ENCODE data around the gene JCAD. TPM values are rescaled to one million over a fixed set of nuclear protein-coding genes. Genes with fewer than 3 reads are reported as not detected.

Gene JCAD
- total RNA-seq, 1 donor from 2014 or later, result 26.1 TPM

- no peak for DNase-seq
Measured at GRCh38 chr10:30046476-30046875, 12.9 kb downstream of the JCAD start.

GRCh38 chr10:30045961-30046360 lies 13.4 kb downstream of the JCAD start:
- DNase-seq, result no peak

- no peak for DNase-seq
Measured at GRCh38 chr10:30043476-30044270, 15.7 kb downstream of the JCAD start.

GRCh38 chr10:30042820-30043219 lies 16.6 kb downstream of the JCAD start:
- DNase-seq, result no peak

GRCh38 chr10:30041196-30042105 lies 17.9 kb downstream of the JCAD start:
- DNase-seq, result no peak

GRCh38 chr10:30040597-30040996 lies 18.8 kb downstream of the JCAD start:
- no peak for DNase-seq

GRCh38 chr10:30039988-30040387 lies 19.4 kb downstream of the JCAD start:
- no peak for DNase-seq

DNA sequence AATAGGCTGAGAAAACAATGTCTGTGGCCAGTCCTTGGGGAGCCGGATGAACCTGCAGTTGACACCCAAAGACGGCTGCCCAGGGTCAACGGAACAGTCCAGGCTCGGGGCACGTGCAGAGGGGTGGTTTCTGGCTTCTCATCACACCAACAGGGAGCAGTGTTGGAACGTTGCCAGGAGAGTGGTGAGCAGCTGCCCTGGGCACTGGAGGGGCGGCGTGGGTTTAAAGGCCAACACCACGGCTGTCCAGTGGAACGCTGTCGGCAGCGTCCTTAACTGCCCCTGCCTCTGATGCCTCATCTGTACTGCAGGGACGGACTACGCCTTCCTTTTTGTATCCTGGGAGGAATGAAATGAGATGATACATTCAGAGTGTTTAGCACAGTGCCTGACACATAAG lies 19.8 kb downstream of the JCAD start:
- peak; percentile 79 for DNase-seq

GRCh38 chr10:30038781-30039536 lies 20.4 kb downstream of the JCAD start:
- DNase-seq, result no peak

GRCh38 chr10:30037620-30038336 lies 21.6 kb downstream of the JCAD start:
- DNase-seq, result no peak

DNA sequence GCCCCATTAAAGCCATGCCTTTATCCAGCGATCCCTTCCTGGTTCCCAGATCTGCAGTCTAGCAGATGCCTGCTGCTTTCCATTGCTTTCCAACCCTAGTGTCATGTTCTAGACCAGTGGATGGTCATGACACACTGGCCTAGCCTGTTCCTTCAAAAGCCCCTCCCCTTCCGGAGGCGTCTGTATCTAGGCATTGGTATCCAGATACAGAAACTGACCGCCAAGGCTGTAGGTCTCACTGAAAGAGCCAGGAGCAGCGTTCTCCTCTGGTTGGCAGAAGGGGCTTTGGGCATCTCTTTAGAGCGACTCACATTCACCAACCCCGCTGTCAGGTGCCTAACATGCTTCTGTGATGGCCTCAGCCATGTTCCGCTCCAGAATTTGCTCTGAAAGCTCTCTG lies 22.6 kb downstream of the JCAD start:
- DNase-seq, result no peak

DNA sequence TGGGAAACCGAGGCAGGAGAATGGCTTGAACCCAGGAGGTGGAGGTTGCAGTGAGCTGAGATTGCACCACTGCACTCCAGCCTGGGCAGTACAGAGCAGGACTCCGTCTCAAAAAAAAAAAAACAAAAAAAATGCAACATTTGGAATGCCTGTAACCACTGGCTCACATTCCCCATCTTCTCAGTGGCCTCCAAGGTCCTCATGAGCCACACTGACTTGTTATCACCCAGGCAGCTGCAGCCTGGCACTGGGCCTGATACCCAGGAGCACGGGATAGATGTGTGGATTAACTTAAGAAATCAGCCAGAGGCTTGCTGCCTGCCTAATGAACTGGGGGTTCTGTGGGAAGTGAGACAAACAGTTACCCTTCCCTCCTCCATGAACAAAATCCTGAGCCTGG lies 23.0 kb downstream of the JCAD start:
- DNase-seq, result peak; percentile 42

DNA sequence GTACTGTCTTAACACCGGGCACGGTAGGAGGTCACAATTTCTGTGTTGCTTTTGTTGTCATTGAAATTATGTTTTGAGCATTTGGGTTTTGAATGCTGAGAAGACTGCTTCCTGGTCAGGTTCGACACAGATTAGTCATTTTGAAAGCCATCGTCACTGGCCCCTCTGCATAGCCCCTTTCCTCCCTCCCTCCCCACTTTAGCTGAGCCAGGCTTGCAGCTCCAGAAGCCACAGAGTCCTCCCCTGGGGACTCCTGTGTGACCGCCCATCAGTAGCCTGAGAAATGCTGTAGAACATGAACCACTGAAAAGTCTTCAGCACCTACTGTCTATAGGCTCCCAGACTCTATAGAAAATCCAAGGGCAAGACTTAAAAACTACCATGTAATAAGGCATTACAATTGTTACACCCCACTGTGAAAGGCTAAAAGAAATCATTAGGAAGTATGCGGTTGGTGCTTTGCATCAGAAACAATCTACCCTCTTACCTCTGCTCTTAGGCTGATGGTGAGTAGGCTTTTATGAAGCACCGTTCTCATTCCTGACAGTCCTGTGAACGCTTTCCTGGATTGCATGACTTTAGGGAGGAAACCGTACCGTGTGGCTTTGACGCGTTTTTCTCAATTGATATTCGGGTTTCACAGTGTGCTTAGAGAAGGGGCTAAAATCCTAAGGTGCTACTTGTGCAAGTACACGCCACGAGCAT lies 24.8 kb downstream of the JCAD start:
- DNase-seq, result no peak

DNA sequence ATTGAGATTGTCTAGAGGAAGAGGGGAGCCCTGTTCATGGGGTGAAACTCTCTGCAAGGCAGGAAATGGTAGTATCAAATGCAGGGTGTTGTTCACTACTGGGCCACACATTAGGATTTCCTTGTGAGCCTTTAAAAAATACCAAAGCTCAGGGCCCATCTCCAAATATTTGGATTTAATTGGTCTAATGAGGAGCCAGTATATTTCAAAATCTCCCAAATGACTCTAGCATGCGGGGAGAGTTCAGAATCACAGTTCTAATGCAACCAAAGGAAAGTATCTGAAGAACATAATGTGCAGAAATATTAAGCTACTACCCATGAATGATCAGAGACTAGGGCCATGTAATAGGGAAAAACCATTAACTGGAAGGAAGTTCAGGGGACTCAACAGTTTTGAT lies 27.3 kb downstream of the JCAD start:
- DNase-seq, result no peak

DNA sequence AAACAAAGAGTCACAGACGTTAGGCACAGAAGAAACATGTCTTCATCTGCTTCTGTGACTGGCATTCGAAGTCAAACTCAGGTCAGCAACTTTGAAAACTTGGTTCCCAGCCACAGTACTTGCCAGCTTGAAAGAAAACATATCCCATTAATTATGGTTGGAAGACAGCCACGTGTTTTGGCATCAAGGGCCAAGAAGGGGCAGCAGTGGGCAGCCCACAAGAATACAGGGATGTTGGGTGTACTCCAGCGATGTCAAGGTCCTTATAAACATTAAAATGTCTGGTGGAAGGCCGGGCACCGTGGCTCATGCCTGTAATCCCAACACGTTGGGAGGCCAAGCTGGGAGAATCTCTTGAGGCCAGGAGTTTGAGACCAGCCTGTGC lies 29.5 kb downstream of the JCAD start:
- peak; percentile 67 for DNase-seq

DNA sequence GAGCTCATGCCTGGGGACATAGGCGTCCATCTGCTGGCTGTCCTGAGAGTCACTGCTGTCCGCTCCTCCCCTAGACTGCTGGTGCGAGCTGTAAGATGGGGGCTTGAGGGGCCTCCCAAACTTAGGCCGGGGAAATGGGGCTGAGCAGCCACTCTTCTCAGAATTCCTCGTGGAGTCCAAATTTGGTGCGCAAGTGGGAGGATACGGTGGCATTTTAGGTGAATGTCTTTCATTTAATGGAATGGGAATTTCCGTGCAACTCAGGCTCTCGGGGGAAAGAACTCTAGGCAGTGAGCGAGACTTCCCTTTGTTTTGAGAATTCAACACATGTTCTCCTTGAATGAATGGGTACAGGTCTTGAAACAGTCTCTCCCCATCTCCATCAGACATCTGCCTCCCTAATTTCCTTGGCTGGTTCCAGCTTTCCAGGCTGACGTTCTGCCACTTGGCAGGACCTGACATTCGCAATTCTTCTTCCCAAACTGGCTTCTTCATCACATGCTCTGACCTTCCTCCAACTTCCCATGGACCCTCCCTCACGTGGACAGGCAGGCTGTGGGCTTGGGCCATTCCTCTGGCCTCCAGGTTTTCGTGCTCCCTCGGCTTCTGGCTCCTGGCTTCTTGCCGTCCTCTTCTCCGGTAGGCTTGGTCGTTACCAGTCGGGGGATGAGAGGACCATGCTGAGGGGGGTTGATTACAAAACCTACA lies 30.1 kb downstream of the JCAD start:
- peak; percentile 24 for DNase-seq

DNA sequence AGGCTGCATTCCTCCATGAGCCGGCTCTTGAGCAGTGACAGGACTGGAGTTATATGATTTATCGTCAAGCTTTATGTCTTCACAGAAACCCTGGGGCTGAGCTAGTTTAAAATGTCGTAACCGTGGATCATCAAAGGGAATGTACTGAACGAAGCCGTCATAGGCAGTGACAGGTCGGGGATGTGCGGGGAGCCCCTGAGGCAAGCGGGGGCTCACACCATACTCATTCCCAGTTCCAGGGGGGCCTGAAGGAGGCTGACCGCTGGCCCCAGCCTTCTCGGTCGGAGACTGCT lies 30.7 kb downstream of the JCAD start:
- peak; percentile 43 for DNase-seq

- peak; percentile 86 for DNase-seq
Measured at GRCh38 chr10:30028006-30028737, 31.2 kb downstream of the JCAD start.

GRCh38 chr10:30027057-30028005 lies 32.1 kb downstream of the JCAD start:
- peak; percentile 61 for DNase-seq
